Activated naive CD4-positive, alpha-beta T cell treated with anti-CD3 and anti-CD28 coated beads for 36 hours (primary cell): ENCODE data around the gene PERP. TPM values are rescaled to one million over a fixed set of nuclear protein-coding genes. Genes with fewer than 3 reads are reported as not detected.

Experiments
- CTCF ChIA-PET: fragments of 350-600 bp; sonication (Branson Sonifier 250); formaldehyde crosslinking; loops from one replicate; lab custom pipeline; 2021; ENCODE audit warnings: antibody characterized with exemption; lab: Charles Lee
- DNase-seq: peaks from one replicate; pipeline ENCODE4 v3.0.0-alpha.2; 2020
- H3K27ac Mint-ChIP-seq: one replicate; pipeline ENCODE4 v1.8.0; 2021; ENCODE audit warnings: mild to moderate bottlenecking, mixed read lengths
- H3K27me3 Mint-ChIP-seq: one replicate; pipeline ENCODE4 v1.8.0; 2021; ENCODE audit warnings: low read depth, mixed read lengths
- H3K36me3 Mint-ChIP-seq: one replicate; pipeline ENCODE4 v1.8.0; 2021; ENCODE audit warnings: low read depth, mixed read lengths
- H3K4me1 Mint-ChIP-seq: one replicate; pipeline ENCODE4 v1.8.0; 2021; ENCODE audit warnings: low read depth, mixed read lengths
- H3K4me3 Mint-ChIP-seq: one replicate; pipeline ENCODE4 v1.8.0; 2021; ENCODE audit warnings: mild to moderate bottlenecking, moderate library complexity, mixed read lengths
- H3K9me3 Mint-ChIP-seq: one replicate; pipeline ENCODE4 v1.8.0; 2021; ENCODE audit warnings: mixed read lengths
- intact Hi-C: fragments of 100-400 bp; cut with micrococcal nuclease; formaldehyde crosslinking; loops from one replicate; pipeline ENCODE4 v1.15.1; 2023
- total RNA-seq, 2 experiments: library from RNA; stranded (reverse); gene quantifications; one replicate each; pipeline ENCODE4 v1.2.3, GENCODE V29; 2021

The PERP gene
- total RNA-seq, 2 experiments from 2014 or later: 4.3 to 4.4 TPM

- Mint-ChIP-seq H3K27ac (no peak overlapping the region), H3K36me3 (no peaks in the 10 kb centered on the region), H3K27me3 (peaks cover 35% of the 10 kb centered on the region), H3K4me1 (peaks cover 19% of the 10 kb centered on the region), H3K9me3 (no peaks in the 10 kb centered on the region), H3K4me3 (no peak overlapping the region)
- CTCF ChIA-PET: interaction anchor here (0.6 to 3.0 kb wide), 4 partner anchors 11 to 333 kb away, joined by 3 to 26 read pairs (median 11); no protein-coding TSS in a partner anchor
- no peak for DNase-seq
- intact Hi-C loops: loop anchor here (5.0 to 10.0 kb wide), 4 partner anchors 442 to 760 kb away; partner anchors contain the start of gene OLIG3
Observed at GRCh38 chr6:138104618-138105213, 2.5 kb downstream of the PERP start.

- H3K4me1 Mint-ChIP-seq: peaks cover 16% of the 10 kb centered on the region
- no peaks in the 10 kb centered on the region for H3K36me3 Mint-ChIP-seq
- intact Hi-C loops: loop anchor here (10.0 kb wide), 1 partner anchor 759 kb away; no protein-coding TSS in a partner anchor
- H3K27me3 Mint-ChIP-seq: peaks cover 30% of the 10 kb centered on the region
- no peak overlapping the region for H3K27ac Mint-ChIP-seq
- no peaks in the 10 kb centered on the region for H3K9me3 Mint-ChIP-seq
- CTCF ChIA-PET: no interaction called here
- H3K4me3 Mint-ChIP-seq: no peak overlapping the region
- no peak for DNase-seq
Observed at GRCh38 chr6:138103871-138104270, 3.3 kb downstream of the PERP start.

- H3K27me3 Mint-ChIP-seq: peaks cover 30% of the 10 kb centered on the region
Observed at GRCh38 chr6:138101946-138102731, 5.1 kb downstream of the PERP start.

GRCh38 chr6:138099832-138100231 lies 7.4 kb downstream of the PERP start:
- DNase-seq: no peak
- intact Hi-C loops: loop anchor here (10.0 kb wide), 1 partner anchor 755 kb away; no protein-coding TSS in a partner anchor
- CTCF ChIA-PET: interaction anchor here (0.6 to 1.7 kb wide), 3 partner anchors 16 to 98 kb away, joined by 3 to 4 read pairs (median 3); no protein-coding TSS in a partner anchor

More at GRCh38 chr6:138101946-138102731, 5.1 kb downstream of the PERP start:
- Mint-ChIP-seq H3K9me3 (peaks cover 7% of the 10 kb centered on the region), H3K4me3 (no peak overlapping the region), H3K36me3 (no peaks in the 10 kb centered on the region), H3K27ac (no peak overlapping the region), H3K4me1 (peaks cover 8% of the 10 kb centered on the region)
- intact Hi-C loops: loop anchor here (10.0 kb wide), 1 partner anchor 757 kb away; no protein-coding TSS in a partner anchor
- DNase-seq: no peak
- CTCF ChIA-PET: no interaction called here

GRCh38 chr6:138098306-138098705 lies 8.9 kb downstream of the PERP start:
- H3K27me3 Mint-ChIP-seq: peaks cover 10% of the 10 kb centered on the region
- intact Hi-C loops: no loop called here
- no peaks in the 10 kb centered on the region for H3K4me1 Mint-ChIP-seq
- H3K4me3 Mint-ChIP-seq: no peak overlapping the region
- H3K36me3 Mint-ChIP-seq: no peaks in the 10 kb centered on the region
- H3K9me3 Mint-ChIP-seq: peaks cover 7% of the 10 kb centered on the region
- DNase-seq: no peak
- no peak overlapping the region for H3K27ac Mint-ChIP-seq
- CTCF ChIA-PET: interaction anchor here (1.9 kb wide), 1 partner anchor 18 kb away, joined by 6 read pairs; no protein-coding TSS in a partner anchor

More at GRCh38 chr6:138099832-138100231, 7.4 kb downstream of the PERP start:
- H3K4me1 Mint-ChIP-seq: no peaks in the 10 kb centered on the region
- no peaks in the 10 kb centered on the region for H3K36me3 Mint-ChIP-seq
- no peak overlapping the region for H3K4me3 Mint-ChIP-seq
- H3K9me3 Mint-ChIP-seq: peaks cover 7% of the 10 kb centered on the region
- H3K27me3 Mint-ChIP-seq: peaks cover 16% of the 10 kb centered on the region
- H3K27ac Mint-ChIP-seq: no peak overlapping the region

GRCh38 chr6:138094260-138094659 lies 13.0 kb downstream of the PERP start:
- Mint-ChIP-seq H3K27ac (no peak overlapping the region), H3K27me3 (peaks cover 19% of the 10 kb centered on the region), H3K36me3 (no peaks in the 10 kb centered on the region), H3K4me3 (no peak overlapping the region), H3K9me3 (peaks cover 7% of the 10 kb centered on the region), H3K4me1 (no peaks in the 10 kb centered on the region)
- DNase-seq: no peak
- CTCF ChIA-PET: interaction anchor here (1.6 to 1.8 kb wide), 2 partner anchors 14 to 22 kb away, joined by 4 to 5 read pairs; no protein-coding TSS in a partner anchor
- intact Hi-C loops: no loop called here

GRCh38 chr6:138093632-138094031 lies 13.6 kb downstream of the PERP start:
- Mint-ChIP-seq H3K36me3 (no peaks in the 10 kb centered on the region), H3K9me3 (peaks cover 7% of the 10 kb centered on the region), H3K27ac (no peak overlapping the region), H3K4me3 (no peak overlapping the region), H3K27me3 (peaks cover 19% of the 10 kb centered on the region), H3K4me1 (no peaks in the 10 kb centered on the region)
- intact Hi-C loops: no loop called here
- CTCF ChIA-PET: interaction anchor here (0.8 to 1.8 kb wide), 3 partner anchors 15 to 87 kb away, joined by 3 to 5 read pairs (median 4); no protein-coding TSS in a partner anchor
- no peak for DNase-seq

GRCh38 chr6:138092686-138093085 lies 14.5 kb downstream of the PERP start:
- Mint-ChIP-seq H3K9me3 (peaks cover under 1% of the 10 kb centered on the region), H3K27me3 (peaks cover 12% of the 10 kb centered on the region), H3K36me3 (no peaks in the 10 kb centered on the region), H3K4me3 (no peak overlapping the region), H3K4me1 (no peaks in the 10 kb centered on the region), H3K27ac (no peak overlapping the region)
- CTCF ChIA-PET: interaction anchor here (1.8 kb wide), 1 partner anchor 23 kb away, joined by 5 read pairs; no protein-coding TSS in a partner anchor
- intact Hi-C loops: no loop called here
- no peak for DNase-seq

GRCh38 chr6:138089325-138089724 lies 17.9 kb downstream of the PERP start:
- Mint-ChIP-seq H3K4me3 (no peak overlapping the region), H3K4me1 (no peaks in the 10 kb centered on the region), H3K9me3 (no peaks in the 10 kb centered on the region), H3K27me3 (peaks cover 10% of the 10 kb centered on the region), H3K36me3 (no peaks in the 10 kb centered on the region), H3K27ac (no peak overlapping the region)
- DNase-seq: no peak
- intact Hi-C loops: no loop called here
- CTCF ChIA-PET: no interaction called here

- CTCF ChIA-PET: no interaction called here
- H3K4me3 Mint-ChIP-seq: no peak overlapping the region
- intact Hi-C loops: no loop called here
- H3K27me3 Mint-ChIP-seq: peaks cover 10% of the 10 kb centered on the region
- H3K9me3 Mint-ChIP-seq: no peaks in the 10 kb centered on the region
- no peak for DNase-seq
- no peaks in the 10 kb centered on the region for H3K36me3 Mint-ChIP-seq
- no peaks in the 10 kb centered on the region for H3K4me1 Mint-ChIP-seq
- H3K27ac Mint-ChIP-seq: no peak overlapping the region
Observed at GRCh38 chr6:138088326-138088762, 18.9 kb downstream of the PERP start.

GRCh38 chr6:138087593-138088325 lies 19.5 kb downstream of the PERP start:
- Mint-ChIP-seq H3K4me1 (no peaks in the 10 kb centered on the region), H3K27me3 (peaks cover 10% of the 10 kb centered on the region)
- CTCF ChIA-PET: no interaction called here

More at GRCh38 chr6:138087593-138088325, 19.5 kb downstream of the PERP start:
- intact Hi-C loops: no loop called here
- Mint-ChIP-seq H3K27ac (no peak overlapping the region), H3K9me3 (no peaks in the 10 kb centered on the region), H3K4me3 (no peak overlapping the region), H3K36me3 (no peaks in the 10 kb centered on the region)
- no peak for DNase-seq
